COLO668 (cell line): ENCODE measurements around the gene NTSR1.
A peak's percentile ranks its signal among the peaks of the same experiment; 100 is the strongest.

Experiments
- DNase-seq: peaks from one replicate; lab custom pipeline; 2025; ENCODE audit not compliant: unreplicated experiment; lab: John Stamatoyannopoulos, UW

The NTSR1 gene

GRCh38 chr20:62692801-62693523, 15.7 kb upstream of the NTSR1 start:
- DNase-seq: no peak

- DNase-seq: no peak
Measured at GRCh38 chr20:62693524-62693922, 15.1 kb upstream of the NTSR1 start.

GRCh38 chr20:62694106-62694505, 14.5 kb upstream of the NTSR1 start:
- DNase-seq: no peak

GRCh38 chr20:62694868-62695267, 13.8 kb upstream of the NTSR1 start:
- DNase-seq: peak; percentile 69

GRCh38 chr20:62695448-62696414, 12.9 kb upstream of the NTSR1 start:
- DNase-seq: peak; percentile 10

GRCh38 chr20:62696434-62696957, 12.1 kb upstream of the NTSR1 start:
- DNase-seq: peak; percentile 27

- no peak for DNase-seq
Measured at GRCh38 chr20:62696989-62697388, 11.6 kb upstream of the NTSR1 start.

GRCh38 chr20:62697468-62697912, 11.1 kb upstream of the NTSR1 start:
- DNase-seq: no peak

- no peak for DNase-seq
Measured at GRCh38 chr20:62698231-62698630, 10.4 kb upstream of the NTSR1 start.

- no peak for DNase-seq
Measured at GRCh38 chr20:62699296-62699695, 9.3 kb upstream of the NTSR1 start.

GRCh38 chr20:62699741-62700140, 8.9 kb upstream of the NTSR1 start:
- no peak for DNase-seq

GRCh38 chr20:62700261-62700930, 8.2 kb upstream of the NTSR1 start:
- DNase-seq: no peak

GRCh38 chr20:62701161-62702012, 7.2 kb upstream of the NTSR1 start:
- DNase-seq: no peak

GRCh38 chr20:62702013-62702300, 6.7 kb upstream of the NTSR1 start:
- peak; percentile 41 for DNase-seq

- DNase-seq: peak; percentile 75
Measured at GRCh38 chr20:62702895-62703852, 5.5 kb upstream of the NTSR1 start.

GRCh38 chr20:62703853-62704228, 4.8 kb upstream of the NTSR1 start:
- DNase-seq: no peak

GRCh38 chr20:62704341-62704948, 4.2 kb upstream of the NTSR1 start:
- peak; percentile 95 for DNase-seq

GRCh38 chr20:62705627-62706026, 3.0 kb upstream of the NTSR1 start:
- DNase-seq: no peak

- DNase-seq: no peak
Measured at GRCh38 chr20:62706344-62706743, 2.3 kb upstream of the NTSR1 start.
